ENCODE results near the gene SSBP2. TPM values are rescaled to one million over a fixed set of nuclear protein-coding genes. Genes with fewer than 3 reads are reported as not detected.

SSBP2 gene
- total and polyA plus RNA-seq, 2 of the 8 experiments (the other 6 are each of a cell fraction or from before 2014, with no cell fraction given): 21.5 to 36.2 TPM

DNA sequence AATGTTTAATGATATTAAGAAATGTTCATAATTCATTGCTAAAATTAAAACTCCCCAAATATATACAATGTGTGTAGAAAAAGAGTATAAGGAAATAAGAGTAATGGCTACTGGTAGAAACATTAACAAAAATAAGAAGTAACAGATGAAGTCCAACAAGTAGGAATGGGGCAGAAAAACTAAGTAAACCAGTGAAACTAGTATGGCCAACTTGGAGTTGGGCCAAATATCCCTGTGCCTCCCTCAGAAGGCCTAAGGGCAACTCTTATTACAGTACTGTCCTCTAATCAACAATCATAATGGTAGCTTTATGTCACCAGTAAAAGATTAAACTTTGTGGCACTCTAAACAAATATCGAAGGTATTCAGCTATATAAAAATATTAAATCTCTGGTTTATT lies 93.5 kb downstream of the SSBP2 start:
- Histone ChIP-seq H2BK15ac (ENCODE audit: low read length) (no peak overlapping the region), H3K27me3 (replicated peaks in 1 of 4; ENCODE audit: control insufficient read depth in 3 of 4, extremely low read depth in 1 of 4, insufficient read depth in 3 of 4, low read length in 3 of 4) (no peaks in the 10 kb centered on the region), H4K8ac (ENCODE audit: extremely low read depth, insufficient read depth, low read length) (no peak overlapping the region), H3K79me2 (ENCODE audit: control insufficient read depth in 1 of 2, insufficient read depth in 2 of 2, low read length in 2 of 2) (no peaks in the 10 kb centered on the region), H4K91ac (replicated peaks; ENCODE audit: insufficient read length, low read length) (no peak overlapping the region), H2BK5ac (ENCODE audit: low read depth, low read length) (no peak overlapping the region), H3K36me3 (ENCODE audit: control insufficient read depth in 2 of 4, insufficient read depth in 4 of 4, low read length in 3 of 4) (no peaks in the 10 kb centered on the region), H3K27ac (ENCODE audit: low read depth, low read length) (no peak overlapping the region), H3K14ac (ENCODE audit: insufficient read length) (no peak overlapping the region), H3K79me1 (ENCODE audit: low read depth, low read length) (no peaks in the 10 kb centered on the region), H3K23ac (ENCODE audit: insufficient read length) (no peak overlapping the region), H3K56ac (replicated peaks; ENCODE audit: insufficient read length, low read depth, low read length) (no peak overlapping the region), H2AFZ (ENCODE audit: low read length) (no peak overlapping the region), H2AK5ac (ENCODE audit: low read depth, low read length) (no peak overlapping the region), H2BK120ac (replicated peaks; ENCODE audit: low read depth, low read length) (no peak overlapping the region), H4K20me1 (replicated peaks in 1 of 2; ENCODE audit: control insufficient read depth in 1 of 2, insufficient read depth in 2 of 2, low read length in 2 of 2) (peaks cover 0 to 1% of the 10 kb centered on the region in 2 experiments), H3K4me3 (ENCODE audit: extremely low read depth in 1 of 4, insufficient read depth in 2 of 4, low read depth in 3 of 4, low read length in 4 of 4) (no peak overlapping the region), H3K18ac (ENCODE audit: extremely low read depth, low read length) (no peak overlapping the region), H3K9ac (replicated peaks in 1 of 4; ENCODE audit: extremely low read depth in 1 of 4, low read depth in 3 of 4, low read length in 3 of 4) (no peak overlapping the region), H2BK20ac (ENCODE audit: low read length) (no peak overlapping the region), H3K4ac (replicated peaks; ENCODE audit: insufficient read length, low read depth, low read length) (no peak overlapping the region), H4K5ac (ENCODE audit: insufficient read length, low read depth, low read length) (no peak overlapping the region), H3K23me2 (ENCODE audit: low read depth, low read length) (no peaks in the 10 kb centered on the region), H3K9me3 (ENCODE audit: insufficient read depth in 2 of 2, low read depth in 1 of 2, low read length in 1 of 2) (no peaks in the 10 kb centered on the region), H3K4me2 (ENCODE audit: insufficient read depth in 1 of 2, low read depth in 2 of 2, low read length in 2 of 2) (no peak overlapping the region), H2BK12ac (ENCODE audit: low read depth, low read length) (no peak overlapping the region), H3K4me1 (replicated peaks in 1 of 4; ENCODE audit: control insufficient read depth in 3 of 4, insufficient read depth in 4 of 4, low read length in 3 of 4) (no peaks in the 10 kb centered on the region)
- 81% methylated on average over 1 of the region's 1 CpG; no CpG with 5 or more reads in 1 of the 2 experiments for WGBS, 2 experiments (ENCODE audit: extremely low coverage in 1 of 2, insufficient coverage in 1 of 2, insufficient read length in 1 of 2, insufficient replicate concordance in 2 of 2, low coverage in 1 of 2, low lambda C conversion rate in 2 of 2, missing lambda C conversion rate in 1 of 2)
- no peak for DNase-seq (ENCODE audit: low read depth in 1 of 2, low spot score in 2 of 2)
- CTCF ChIA-PET (ENCODE audit: partially characterized antibody): interaction anchor here (0.8 kb wide), 1 partner anchor 200 kb away, joined by 3 read pairs; no protein-coding TSS in a partner anchor
- POLR2A ChIA-PET (ENCODE audit: partially characterized antibody): no interaction called here
- FAIRE-seq: no peak
- no peak for TF ChIP-seq GABPA (IDR thresholded peaks at IDR 0.05; ENCODE audit: borderline replicate concordance, insufficient read depth, low read length)
- TF ChIP-seq POLR2A (IDR thresholded peaks at IDR 0.05; ENCODE audit: control extremely low read depth in 1 of 2, low read depth in 2 of 2, low read length in 2 of 2): no peak
- TF ChIP-seq ZNF274 (IDR thresholded peaks at IDR 0.05; ENCODE audit: borderline replicate concordance, extremely low read depth, low read length): no peak
- TF ChIP-seq CBX8 (IDR thresholded peaks at IDR 0.05; ENCODE audit: borderline replicate concordance, low read depth, low read length): no peak
- TF ChIP-seq EGR1 (IDR thresholded peaks at IDR 0.05; ENCODE audit: borderline replicate concordance, low read depth, low read length): no peak
- no peak for TF ChIP-seq HDAC6 (IDR thresholded peaks at IDR 0.05; ENCODE audit: low read depth, low read length)
- TF ChIP-seq PHF8 (conservative IDR thresholded peaks at IDR 0.05; ENCODE audit: low read depth, low read length): no peak
- TF ChIP-seq EP300 (IDR thresholded peaks at IDR 0.05; ENCODE audit: borderline replicate concordance in 1 of 2, low read depth in 2 of 2, low read length in 2 of 2): no peak
- TF ChIP-seq SP4 (IDR thresholded peaks at IDR 0.05; ENCODE audit: low read length): no peak
- no peak for TF ChIP-seq RFX5 (IDR thresholded peaks at IDR 0.05; ENCODE audit: borderline replicate concordance, low read depth, low read length)
- TF ChIP-seq ASH2L (IDR thresholded peaks at IDR 0.05; ENCODE audit: low read length): no peak
- TF ChIP-seq CTBP2 (IDR thresholded peaks at IDR 0.05; ENCODE audit: borderline replicate concordance, insufficient read depth, insufficient read length, low read length): no peak
- no peak for TF ChIP-seq MAFK (IDR thresholded peaks at IDR 0.05; ENCODE audit: low read depth, low read length)
